T-helper 1 cell (primary cell): ENCODE results near the gene PCNT.

Source experiments
- DNase-seq, 5 donors: peaks; one replicate each; pipeline ENCODE4 v3.0.0-alpha.2; 2012 to 2020

Gene PCNT

GRCh38 chr21:46486481-46487126, 162.6 kb downstream of the PCNT start:
- no peak for DNase-seq

- no peak for DNase-seq
These were observed 165.3 kb downstream of the PCNT start for GRCh38 chr21:46489162-46489663.

- DNase-seq: no peak
These were observed 165.8 kb downstream of the PCNT start for GRCh38 chr21:46489800-46490199.

- no peak for DNase-seq
These were observed 167.6 kb downstream of the PCNT start for GRCh38 chr21:46491553-46491952.

GRCh38 chr21:46492851-46493250, 168.9 kb downstream of the PCNT start:
- DNase-seq: no peak

GRCh38 chr21:46493828-46494227, 169.9 kb downstream of the PCNT start:
- no peak for DNase-seq
